NCI-H2107 (cell line): ENCODE results near the gene DPM2.

ENCODE experiments used
- DNase-seq: peaks from one replicate; lab custom pipeline; 2025; lab: John Stamatoyannopoulos, UW

DPM2 gene

GRCh38 chr9:127955294-127956015 is 17.8 kb upstream of the DPM2 start:
- peak; percentile 88 for DNase-seq

- no peak for DNase-seq
Measured at GRCh38 chr9:127954831-127955293, 17.2 kb upstream of the DPM2 start.

- no peak for DNase-seq
Measured at GRCh38 chr9:127953768-127954505, 16.3 kb upstream of the DPM2 start.

GRCh38 chr9:127953154-127953553 is 15.5 kb upstream of the DPM2 start:
- no peak for DNase-seq

- no peak for DNase-seq
Measured at GRCh38 chr9:127950513-127951289, 13.0 kb upstream of the DPM2 start.

GRCh38 chr9:127949827-127950512 is 12.3 kb upstream of the DPM2 start:
- no peak for DNase-seq

- no peak for DNase-seq
Measured at GRCh38 chr9:127947841-127948710, 10.4 kb upstream of the DPM2 start.

GRCh38 chr9:127946728-127947127 is 9.1 kb upstream of the DPM2 start:
- DNase-seq = no peak

GRCh38 chr9:127945942-127946341 is 8.3 kb upstream of the DPM2 start:
- no peak for DNase-seq

- no peak for DNase-seq
Measured at GRCh38 chr9:127945338-127945737, 7.7 kb upstream of the DPM2 start.

- no peak for DNase-seq
Measured at GRCh38 chr9:127944586-127945218, 7.0 kb upstream of the DPM2 start.

GRCh38 chr9:127943731-127944144 is 6.1 kb upstream of the DPM2 start:
- DNase-seq = peak; percentile 80

GRCh38 chr9:127943011-127943662 is 5.5 kb upstream of the DPM2 start:
- DNase-seq = no peak

- no peak for DNase-seq
Measured at GRCh38 chr9:127942216-127943010, 4.8 kb upstream of the DPM2 start.

GRCh38 chr9:127941961-127942215 is 4.2 kb upstream of the DPM2 start:
- DNase-seq = no peak

- no peak for DNase-seq
Measured at GRCh38 chr9:127941062-127941960, 3.7 kb upstream of the DPM2 start.

- no peak for DNase-seq
Measured at GRCh38 chr9:127940593-127940992, 2.9 kb upstream of the DPM2 start.

- no peak for DNase-seq
Measured at GRCh38 chr9:127938298-127938690, 640 bp upstream of the DPM2 start.

- no peak for DNase-seq
Measured at GRCh38 chr9:127937056-127937387, 632 bp downstream of the DPM2 start.
